ENCODE data around the gene DISC1.
"Not testable (repeated sequence)": the region's sequence is repeated elsewhere in the genome, so short reads cannot be mapped to it uniquely, and the experiment has no call there.

DISC1 gene

DNA sequence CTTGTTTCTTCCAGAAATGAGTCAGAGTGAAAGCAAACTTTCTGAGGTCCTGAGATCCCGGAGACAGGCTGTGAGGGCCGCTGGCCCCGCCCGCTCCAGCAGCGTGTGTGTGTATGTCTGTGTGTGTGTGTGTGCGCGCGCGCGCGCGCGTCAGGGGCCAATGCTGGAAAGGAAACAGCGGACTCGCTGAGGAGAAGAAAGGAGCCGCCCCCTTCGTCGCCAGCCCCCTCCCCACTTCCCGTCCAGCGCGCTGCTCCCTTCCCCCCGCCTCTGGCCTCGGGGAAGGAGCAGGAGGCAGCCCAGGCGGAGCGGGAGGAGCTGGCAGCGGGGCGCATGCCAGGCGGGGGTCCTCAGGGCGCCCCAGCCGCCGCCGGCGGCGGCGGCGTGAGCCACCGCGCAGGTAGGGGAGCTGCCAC is at the start of gene DISC1:
DISC1 (plus strand) TSS at position 256 of the 416 bp plus-strand sequence; CDS start at position 334, 78 bp downstream.
- peak; percentile 74 for DNase-seq

DNA sequence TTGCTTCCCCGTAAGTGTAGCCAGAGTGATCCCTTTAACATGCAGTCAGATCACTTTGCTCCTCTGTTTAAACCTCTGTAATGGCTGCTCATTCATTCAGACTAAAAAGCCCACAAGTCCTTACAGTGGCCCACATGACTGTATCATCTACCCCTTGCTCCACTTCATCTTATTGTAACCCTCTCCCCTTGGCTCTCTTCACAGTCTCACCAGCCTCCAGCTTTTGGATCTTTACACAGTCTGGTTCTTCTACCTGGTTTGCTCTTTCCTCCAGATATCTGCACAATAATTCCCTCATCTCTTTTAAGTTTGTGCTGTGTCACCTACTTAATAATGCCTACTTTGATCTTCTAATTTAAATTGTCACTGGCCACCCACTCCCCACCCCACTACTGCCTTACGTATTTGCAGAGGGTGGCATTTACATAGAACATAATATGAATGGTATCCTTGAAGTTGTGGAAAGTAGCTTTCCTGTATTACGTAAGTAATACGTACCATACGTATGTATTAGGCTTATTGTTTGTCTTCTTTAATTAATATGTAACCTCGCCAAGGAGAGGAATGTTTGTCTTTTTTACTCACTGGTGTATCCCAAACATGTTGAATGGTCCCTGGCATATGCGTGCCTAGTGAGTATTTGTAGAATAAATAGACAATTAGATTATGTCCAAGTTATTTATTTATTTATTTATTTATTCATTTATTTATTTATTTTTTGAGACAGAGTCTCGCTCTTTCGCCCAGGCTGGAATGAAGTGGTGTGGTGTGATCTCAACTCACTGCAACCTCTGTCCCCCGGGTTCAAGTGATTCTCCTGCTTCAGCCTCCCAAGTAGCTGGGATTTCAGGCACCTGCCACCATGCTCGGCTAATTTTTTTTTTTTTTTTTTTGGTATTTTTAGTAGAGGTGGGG is 49.5 kb upstream of the DISC1 start:
- DNase-seq: no peak

DNA sequence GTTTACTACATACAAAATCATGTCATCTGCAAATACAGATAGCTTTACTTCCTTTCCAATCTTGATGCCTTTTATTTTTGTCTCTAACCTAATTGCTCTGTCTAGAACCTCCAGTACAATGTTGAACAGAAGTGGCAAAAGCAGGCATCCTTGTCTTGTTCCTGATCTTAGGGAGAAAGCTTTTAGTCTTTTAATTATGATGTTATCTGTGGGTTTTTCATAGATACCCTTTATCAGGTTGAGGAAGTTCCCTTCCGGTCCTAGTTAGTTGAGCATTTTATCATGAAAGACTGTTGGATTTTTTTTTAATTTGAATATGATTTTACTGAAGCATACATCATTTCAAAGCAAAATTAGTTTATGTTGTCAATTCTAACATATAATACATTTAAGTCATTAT is 45.7 kb upstream of the DISC1 start:
- no peak for DNase-seq

DNA sequence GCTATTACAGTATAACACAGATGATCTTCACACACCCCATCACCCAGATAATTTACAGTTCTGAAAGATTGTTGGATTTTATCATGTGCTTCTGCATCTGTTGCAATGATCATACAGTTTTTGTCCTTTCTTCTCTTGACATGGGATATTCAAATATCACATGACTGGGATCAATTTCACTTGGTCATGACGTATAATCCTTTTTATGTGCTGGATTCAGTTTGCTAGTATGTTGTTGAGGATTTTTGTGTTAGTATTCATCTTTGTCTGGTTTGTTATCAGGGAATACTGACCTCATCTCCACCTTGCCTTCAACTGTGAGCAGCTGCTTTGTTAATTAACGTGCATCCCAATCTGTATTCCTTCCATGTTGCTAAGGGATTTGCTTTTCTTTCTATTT is 44.7 kb upstream of the DISC1 start:
- no peak for DNase-seq

DNA sequence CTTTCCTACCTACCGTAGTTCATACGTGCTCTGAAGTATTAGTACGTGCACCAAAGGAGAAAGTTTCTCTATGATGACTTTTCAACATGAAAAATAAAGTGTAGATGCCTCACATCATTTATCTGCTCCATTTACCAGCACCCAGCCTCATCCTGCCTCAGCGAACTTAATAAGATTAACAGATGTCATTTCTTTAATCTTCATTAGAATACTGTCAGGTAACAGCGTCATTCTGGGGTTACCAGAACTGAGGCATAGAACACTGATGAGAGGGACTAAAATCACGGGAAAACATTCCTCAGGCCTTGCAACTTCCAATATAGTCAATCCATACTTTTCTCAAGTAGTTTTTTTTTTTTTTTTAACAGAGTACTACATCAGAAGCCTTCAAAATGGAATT is 43.2 kb upstream of the DISC1 start:
- no peak for DNase-seq

DNA sequence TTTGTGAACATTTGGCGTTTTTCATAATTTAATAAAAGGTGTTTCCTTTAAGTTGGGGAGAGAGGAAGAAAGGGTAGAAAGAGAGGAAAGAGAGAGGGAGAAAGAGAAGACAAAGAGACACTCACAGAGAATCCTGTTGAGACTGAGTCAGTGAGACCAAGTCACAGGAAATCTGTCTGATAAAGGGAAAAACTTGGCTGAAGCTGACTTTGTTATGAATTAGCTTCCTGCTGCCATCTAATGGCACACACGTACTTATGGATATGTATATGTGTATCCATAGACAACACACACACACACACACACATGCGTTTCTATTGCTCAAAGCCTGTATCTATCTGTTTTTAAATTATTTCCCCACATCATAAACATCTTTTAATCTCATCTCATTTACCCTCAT is 42.5 kb upstream of the DISC1 start:
- DNase-seq: no peak

DNA sequence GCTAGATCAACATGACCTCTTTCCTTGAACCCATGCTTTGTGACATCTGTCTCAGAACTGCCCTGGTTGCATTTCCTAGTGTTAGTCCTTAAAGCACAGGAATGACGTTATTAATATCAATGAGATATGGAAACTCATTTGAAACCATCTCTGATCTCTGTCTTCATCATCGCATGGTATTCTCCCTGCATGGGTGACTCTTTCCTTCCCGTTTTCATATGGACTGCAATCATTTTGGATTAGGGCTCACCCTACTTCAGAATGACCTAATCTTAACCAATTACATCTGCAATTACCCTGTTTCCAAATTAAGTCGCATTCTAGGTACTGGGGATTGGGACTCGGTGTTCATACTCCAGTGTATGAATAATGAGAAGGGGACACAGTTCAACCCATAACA is 41.7 kb upstream of the DISC1 start:
- no peak for DNase-seq

DNA sequence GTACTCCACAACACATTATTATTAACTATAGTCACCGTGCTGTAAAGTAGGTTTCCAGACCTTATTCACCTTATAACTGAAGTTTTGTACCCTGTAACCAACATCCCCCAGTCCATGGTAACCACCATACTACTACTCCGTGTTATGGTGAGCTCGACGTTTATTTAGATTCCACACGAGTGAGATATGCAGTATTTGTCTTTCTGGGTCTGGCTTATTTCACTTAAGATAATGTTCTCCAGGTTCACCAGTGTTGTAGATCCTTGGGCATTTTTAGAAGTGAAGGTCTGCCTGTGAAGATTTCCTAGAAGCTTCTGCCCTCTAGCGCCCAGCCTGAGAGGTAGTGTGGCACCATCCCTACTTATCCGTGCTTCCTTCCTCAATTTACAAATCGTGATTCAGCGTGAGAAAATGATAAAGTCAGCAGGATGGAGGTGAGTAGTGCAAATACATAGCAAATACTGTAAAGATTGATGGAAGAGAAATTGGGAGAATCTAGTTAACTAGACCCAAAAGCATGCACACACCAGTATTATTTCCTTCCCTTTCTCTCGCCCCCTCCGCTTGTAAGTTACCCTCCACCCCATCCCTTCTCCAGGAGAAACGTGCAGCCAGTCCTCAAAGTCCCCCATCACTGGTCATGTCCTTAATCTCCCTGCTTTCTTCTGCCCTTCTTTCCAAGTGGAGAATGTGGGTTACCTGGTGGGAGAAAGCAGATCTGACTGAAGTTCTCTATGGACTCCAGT is 36.0 kb upstream of the DISC1 start:
- DNase-seq: peak; percentile 22

DNA sequence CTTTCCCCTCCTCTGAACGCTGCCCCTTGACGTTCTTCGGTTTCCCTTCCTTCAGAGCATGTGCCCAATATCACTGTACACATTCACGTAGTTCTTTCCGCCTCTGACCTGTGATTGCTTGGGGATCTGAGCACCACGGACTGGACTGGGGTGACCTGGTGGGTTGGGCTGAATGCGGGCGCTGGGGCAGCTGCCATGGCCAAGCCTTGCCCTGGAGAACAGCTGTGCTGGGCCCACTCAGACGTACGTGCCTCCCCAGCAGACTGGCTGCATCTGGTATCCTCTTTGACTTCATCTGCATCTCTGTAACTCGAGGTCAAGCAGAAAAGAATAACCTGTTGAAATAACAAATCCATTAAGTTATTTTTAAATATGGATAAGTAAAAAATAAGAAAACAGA is 35.1 kb upstream of the DISC1 start:
- no peak for DNase-seq

DNA sequence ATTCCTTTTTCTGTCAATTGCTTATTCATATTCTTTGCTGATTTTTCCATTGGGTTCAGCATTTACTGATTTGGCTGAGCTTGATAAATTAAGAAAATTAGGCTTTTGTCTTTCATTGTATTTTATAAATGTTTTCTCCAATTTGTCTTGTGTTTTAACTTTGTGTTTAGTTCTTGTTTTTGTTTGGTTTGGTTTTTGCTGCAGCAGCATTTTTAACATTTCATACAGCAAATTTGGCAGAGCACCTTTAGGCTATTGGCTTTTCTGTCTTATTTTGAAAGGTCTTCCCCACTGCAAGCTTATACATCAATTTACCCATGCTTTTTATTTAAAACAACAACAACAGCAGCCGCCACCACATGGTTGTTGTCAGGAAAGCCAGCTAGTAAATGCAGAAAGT is 33.8 kb upstream of the DISC1 start:
- DNase-seq: no peak

DNA sequence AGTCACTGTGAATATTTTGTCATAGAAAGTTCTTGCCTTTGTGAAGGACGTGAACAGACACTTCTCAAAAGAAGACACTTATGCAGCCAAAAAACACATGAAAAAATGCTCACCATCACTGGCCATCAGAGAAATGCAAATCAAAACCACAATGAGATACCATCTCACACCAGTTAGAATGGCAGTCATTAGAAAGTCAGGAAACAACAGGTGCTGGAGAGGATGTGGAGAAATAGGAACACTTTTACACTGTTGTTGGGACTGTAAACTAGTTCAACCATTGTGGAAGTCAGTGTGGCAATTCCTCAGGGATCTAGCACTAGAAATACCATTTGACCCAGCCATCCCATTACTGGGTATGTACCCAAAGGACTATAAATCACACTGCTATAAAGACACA is 33.3 kb upstream of the DISC1 start:
- DNase-seq: not testable (repeated sequence)

DNA sequence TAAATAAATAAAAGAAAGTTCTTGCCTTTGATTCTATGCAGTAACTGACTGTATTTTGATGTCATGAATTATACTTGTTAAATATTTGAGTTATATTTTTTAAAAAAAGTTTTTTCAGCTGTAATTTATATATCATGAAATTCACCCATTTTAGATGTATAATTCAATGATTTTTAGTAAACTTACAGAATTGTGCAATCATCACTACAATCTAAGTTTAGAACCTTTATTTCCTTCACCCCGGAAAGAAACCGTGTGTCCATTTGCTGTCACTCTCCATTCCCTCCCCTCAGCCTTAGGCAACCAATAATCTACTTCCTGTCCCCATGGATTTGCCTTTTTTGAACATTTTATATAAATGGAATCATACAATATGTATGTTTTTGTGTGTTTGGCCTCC is 32.5 kb upstream of the DISC1 start:
- DNase-seq: no peak

DNA sequence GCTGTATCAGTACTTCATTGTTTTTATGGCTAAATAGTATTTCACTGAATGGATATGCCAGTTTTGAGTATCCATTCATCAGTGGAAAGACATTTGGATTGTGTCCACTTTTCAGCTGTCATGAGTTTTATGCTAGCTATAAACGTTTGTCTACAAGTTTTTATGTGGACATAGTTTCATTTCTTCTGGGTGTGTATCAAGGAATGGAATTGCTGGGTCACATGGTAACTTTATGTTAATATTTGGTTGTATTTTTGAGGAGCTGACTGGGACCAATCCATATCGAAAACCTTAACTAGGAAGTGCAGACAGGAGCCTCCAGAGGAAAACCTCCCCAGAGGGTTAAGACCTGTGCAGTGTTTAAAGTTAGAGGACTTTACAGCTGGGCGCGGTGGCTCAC is 31.8 kb upstream of the DISC1 start:
- no peak for DNase-seq

DNA sequence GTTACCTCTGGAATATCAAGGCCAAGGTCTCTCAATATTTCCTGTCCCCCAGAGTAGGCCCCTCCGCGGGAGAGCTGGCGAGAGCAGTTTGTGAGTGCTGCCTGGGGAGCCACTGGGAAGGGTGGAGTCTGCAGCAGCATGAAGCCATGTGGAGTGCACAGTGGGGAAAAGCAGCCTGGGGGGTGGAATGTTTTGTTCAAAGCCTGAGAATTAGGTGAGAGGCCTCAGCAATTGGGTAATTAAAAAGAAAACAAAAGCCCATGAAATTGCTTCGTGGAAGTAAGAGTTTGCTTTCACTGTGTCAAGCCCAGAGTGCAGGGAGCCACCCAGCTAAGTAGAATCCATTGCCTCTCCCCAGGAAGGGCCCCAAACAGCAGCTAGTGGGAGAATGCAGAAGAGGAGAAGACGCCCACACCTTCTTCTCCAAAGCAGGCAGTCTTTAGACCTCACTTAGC is 30.2 kb upstream of the DISC1 start:
- no peak for DNase-seq

DNA sequence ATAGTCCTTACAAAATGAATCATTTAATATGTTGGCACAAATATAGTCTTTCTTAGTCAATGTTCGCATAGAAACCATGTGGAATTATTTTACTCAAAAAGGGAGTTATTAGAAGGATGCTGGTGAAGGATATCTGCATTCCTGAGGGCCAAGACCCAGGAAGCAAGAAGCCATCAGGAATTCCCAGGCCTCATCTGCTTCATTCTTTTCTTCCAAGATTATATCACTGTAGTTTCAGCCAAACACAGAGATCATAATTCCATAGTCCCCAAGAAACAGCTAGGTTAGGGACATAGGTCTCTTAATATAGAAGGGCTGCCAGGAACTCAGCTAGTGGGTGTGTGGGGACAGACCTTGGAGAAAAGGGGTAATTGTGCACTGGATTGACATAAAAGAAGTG is 28.6 kb upstream of the DISC1 start:
- DNase-seq: no peak

DNA sequence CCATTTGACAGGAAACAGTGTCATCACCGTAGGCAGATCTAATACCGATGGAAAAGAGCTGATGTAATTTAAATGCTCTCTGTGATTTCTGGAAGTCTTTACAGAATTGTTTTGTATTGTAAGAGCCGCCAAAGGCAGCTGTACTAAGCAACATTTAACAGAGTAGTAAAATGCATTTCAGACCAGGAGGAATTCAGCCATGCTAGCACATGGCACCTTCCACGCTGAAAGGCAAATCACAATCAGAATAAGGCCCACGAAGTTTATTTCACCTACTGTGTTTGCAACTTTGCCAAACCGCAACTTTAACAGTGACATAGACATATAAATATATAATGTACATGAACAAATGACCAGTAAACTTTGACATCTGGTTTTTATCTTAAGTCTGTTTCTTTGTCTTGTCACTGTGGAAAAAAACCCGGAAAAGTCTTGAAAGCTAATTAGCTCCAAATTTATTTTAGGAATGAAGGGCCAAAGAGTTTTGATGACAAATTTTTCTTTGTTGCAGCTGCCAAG is 26.1 kb upstream of the DISC1 start:
- no peak for DNase-seq

DNA sequence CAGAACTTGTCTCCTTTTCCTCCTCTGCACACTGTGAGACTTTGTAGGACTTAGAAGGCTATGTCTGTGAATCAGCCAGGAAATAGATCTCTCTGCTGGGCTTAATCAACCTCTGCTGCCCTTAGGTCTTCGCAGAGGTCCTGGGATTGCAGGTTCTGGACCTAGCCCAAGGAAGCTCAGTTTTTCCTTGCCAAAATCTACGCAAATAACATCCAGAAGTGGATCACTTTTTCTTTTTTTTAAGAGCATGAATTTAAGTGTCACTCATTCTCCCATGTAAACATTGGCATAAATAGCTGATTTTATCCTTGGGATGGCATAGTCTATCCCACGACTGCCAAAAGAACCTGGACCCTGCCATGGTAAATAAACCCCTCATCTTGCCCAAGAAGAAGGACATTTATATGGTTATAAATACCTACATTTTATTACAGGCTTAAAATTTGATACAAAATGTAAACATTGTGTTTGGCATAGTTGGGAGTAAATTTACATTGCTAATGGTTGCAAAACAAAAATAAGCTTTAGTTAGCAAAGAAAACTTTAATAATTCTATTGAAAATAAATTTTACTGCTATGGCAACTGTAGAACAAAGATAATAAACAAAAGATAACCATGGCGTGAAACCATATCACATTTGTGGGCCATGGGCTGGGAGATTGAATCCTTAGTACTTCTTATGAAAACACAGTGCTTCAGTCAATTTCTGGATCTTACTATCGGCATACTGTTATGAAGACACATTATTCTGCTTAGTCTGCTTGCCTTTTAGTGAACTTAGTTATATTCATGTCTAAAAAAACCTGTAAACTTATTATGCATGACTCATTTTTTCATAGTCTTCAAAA is 24.5 kb upstream of the DISC1 start:
- DNase-seq: no peak

DNA sequence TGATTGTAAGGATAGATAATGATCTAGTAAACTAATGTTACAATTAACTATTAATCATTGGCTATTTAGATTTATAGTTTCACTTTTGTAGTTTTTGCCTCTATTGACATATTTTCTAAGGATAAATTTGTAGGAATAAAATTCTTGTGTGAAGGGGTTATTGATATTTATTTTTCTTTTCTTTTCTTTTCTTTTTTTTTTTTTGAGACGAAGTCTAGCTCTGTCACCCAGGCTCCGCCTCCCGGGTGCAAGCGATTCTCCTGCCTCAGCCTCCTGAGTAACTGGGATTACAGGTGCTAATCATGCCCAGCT is 24.0 kb upstream of the DISC1 start:
- DNase-seq: no peak

DNA sequence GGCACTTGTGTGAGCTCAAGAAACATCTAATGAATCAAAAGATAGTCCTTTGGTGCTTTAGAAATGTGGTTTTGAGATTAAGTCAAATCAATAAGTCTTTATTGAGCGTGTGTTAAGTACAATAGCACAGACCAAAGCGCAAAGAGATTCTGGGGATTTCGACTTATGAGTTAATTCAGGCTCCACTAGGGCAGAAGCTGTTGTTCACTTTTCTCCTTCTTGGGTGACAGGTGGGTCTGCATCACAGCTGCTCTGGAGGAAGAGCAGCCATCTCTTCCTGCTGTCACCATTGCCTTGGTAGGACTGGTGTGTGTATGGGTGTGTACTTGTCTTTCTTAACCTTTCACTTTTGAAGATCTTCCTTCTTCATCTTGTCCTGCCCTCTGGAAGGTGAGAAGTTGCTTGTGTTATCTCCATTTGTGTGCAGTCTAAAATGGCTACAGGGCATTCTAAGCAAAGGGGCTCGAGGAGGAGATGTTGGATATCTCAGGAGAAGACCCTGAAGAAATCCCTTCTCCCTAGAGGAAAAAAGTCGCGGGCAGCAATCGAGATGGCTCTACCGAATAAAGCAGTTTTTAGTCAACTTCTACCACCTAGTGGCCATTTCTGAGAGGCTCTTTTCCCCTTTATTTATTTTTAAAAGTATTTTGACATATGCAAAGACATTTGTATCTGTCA is 22.9 kb upstream of the DISC1 start:
- peak; percentile 73 for DNase-seq

DNA sequence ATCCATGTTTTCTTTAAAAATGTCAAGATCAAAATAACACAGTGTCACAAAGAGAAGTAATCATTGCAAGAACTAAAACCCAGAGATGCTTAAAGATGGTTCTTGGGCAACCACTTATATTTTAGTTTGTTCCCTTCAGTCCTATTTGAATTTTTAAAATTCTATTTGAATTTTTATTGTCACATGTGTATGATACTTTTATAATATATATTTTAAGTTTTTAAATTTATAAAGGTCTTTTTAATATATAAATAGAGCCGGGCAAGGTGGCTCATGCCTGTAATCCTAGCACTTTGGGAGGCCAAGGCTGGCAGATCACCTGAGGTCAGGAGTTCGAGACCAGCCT is 22.3 kb upstream of the DISC1 start:
- no peak for DNase-seq

DNA sequence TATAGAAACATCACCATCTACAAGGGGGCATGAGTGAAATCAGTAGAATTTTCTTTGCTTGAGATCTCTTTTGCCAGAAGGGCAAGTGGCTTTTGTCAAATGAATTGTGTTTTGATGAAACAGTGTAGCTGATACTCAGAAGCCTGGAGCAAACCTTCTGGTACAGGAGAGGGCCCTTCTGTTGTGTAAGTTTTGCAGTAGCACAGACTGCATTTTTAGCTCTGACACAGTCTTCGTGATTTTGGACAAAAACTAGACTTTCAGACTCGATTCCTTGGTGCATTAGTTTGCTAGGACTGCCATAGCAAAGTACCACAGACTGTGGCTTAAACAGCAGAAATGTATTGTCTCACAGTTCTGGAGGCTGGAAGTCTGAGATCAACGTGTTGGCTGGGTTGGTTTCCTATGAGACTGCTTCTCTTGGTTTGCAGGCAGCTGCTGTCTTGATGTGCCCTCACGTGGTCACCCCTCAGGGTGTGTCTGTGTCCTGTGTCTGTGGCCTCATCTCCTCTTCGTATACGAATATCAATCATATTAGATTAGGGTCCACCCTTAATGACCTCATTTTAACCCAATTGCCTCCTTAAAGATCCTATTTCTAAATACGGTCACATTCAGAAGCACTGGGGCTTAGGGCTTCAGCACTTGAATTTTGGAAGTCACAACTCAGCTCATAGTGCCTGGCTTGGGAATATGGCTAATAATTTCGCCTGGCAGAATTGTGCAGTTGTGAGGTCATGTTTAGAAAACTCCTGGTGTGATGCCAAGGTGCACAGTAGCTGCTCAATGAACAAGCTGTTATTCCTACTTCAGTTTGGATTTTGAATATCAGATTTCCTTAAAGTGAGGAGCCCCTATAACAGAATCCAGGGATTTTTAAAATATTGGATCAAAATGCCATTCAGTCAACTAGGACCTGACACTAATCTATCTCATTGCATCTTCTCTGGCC is 21.2 kb upstream of the DISC1 start:
- no peak for DNase-seq

Measured in NCI-H1048 (cell line).